ENCODE measurements around the gene SPTSSA. TPM values are rescaled to one million over a fixed set of nuclear protein-coding genes. Genes with fewer than 3 reads are reported as not detected.
"Not testable (repeated sequence)": the region's sequence is repeated elsewhere in the genome, so short reads cannot be mapped to it uniquely, and the experiment has no call there.

Gene SPTSSA
- polyA plus RNA-seq (2013, experiment 1 of 2; ENCODE audit: insufficient read length), result 27.0 TPM
- 27.9 TPM for polyA plus RNA-seq (2013, experiment 2 of 2; ENCODE audit: insufficient read length)

- peak; percentile 94 for DNase-seq
Measured at GRCh38 chr14:34462132-34462893, at the start of gene SPTSSA. Gene SPTSSA (minus strand): TSS chr14:34462240. CDS start chr14:34462207, 33 bp downstream.

- DNase-seq, result no peak
Measured at GRCh38 chr14:34507884-34508283, 45.8 kb upstream of the SPTSSA start.

- DNase-seq, result no peak
Measured at GRCh38 chr14:34507459-34507858, 45.4 kb upstream of the SPTSSA start.

GRCh38 chr14:34505124-34505491 is 43.1 kb upstream of the SPTSSA start:
- DNase-seq, result not testable (repeated sequence)

GRCh38 chr14:34504027-34504426 is 42.0 kb upstream of the SPTSSA start:
- not testable (repeated sequence) for DNase-seq

GRCh38 chr14:34502545-34503225 is 40.6 kb upstream of the SPTSSA start:
- DNase-seq, result peak; percentile 56

GRCh38 chr14:34502001-34502400 is 40.0 kb upstream of the SPTSSA start:
- peak; percentile 22 for DNase-seq

- DNase-seq, result no peak
Measured at GRCh38 chr14:34501004-34501580, 39.1 kb upstream of the SPTSSA start.

GRCh38 chr14:34498684-34499412 is 36.8 kb upstream of the SPTSSA start:
- DNase-seq, result no peak

- DNase-seq, result peak; percentile 97
Measured at GRCh38 chr14:34496679-34497513, 34.9 kb upstream of the SPTSSA start.

- no peak for DNase-seq
Measured at GRCh38 chr14:34496007-34496678, 34.1 kb upstream of the SPTSSA start.

- no peak for DNase-seq
Measured at GRCh38 chr14:34489324-34489723, 27.3 kb upstream of the SPTSSA start.

- DNase-seq, result no peak
Measured at GRCh38 chr14:34488528-34488927, 26.5 kb upstream of the SPTSSA start.

GRCh38 chr14:34484726-34485125 is 22.7 kb upstream of the SPTSSA start:
- DNase-seq, result no peak

- DNase-seq, result no peak
Measured at GRCh38 chr14:34482463-34482862, 20.4 kb upstream of the SPTSSA start.

GRCh38 chr14:34479694-34480093 is 17.7 kb upstream of the SPTSSA start:
- DNase-seq, result no peak

GRCh38 chr14:34478261-34478660 is 16.2 kb upstream of the SPTSSA start:
- no peak for DNase-seq

- DNase-seq, result not testable (repeated sequence)
Measured at GRCh38 chr14:34476036-34476435, 14.0 kb upstream of the SPTSSA start.

- no peak for DNase-seq
Measured at GRCh38 chr14:34475163-34475562, 13.1 kb upstream of the SPTSSA start.

GRCh38 chr14:34474187-34474679 is 12.2 kb upstream of the SPTSSA start:
- DNase-seq, result no peak

- no peak for DNase-seq
Measured at GRCh38 chr14:34472706-34473279, 10.8 kb upstream of the SPTSSA start.
